Skeletal muscle tissue (tissue), 4 donors: ENCODE measurements around the gene TENM4. TPM values are rescaled to one million over a fixed set of nuclear protein-coding genes. Genes with fewer than 3 reads are reported as not detected.
A peak's percentile ranks its signal among the peaks of the same experiment; 100 is the strongest.

ENCODE experiments used
- H3K27ac ChIP-seq: one replicate; pipeline ENCODE4 v1.7.0; 2013; ENCODE audit warnings: mild to moderate bottlenecking, low read depth, low read length, inconsistent platforms
- H3K27me3 ChIP-seq, 3 donors: one replicate each; pipeline ENCODE4 v1.7.0; 2013; ENCODE audit warnings: low read length in 3 of 3; ENCODE audit not compliant: control insufficient read depth in 3 of 3, insufficient read depth in 3 of 3
- H3K36me3 ChIP-seq, 3 donors: one replicate each; pipeline ENCODE4 v1.7.0; 2013; ENCODE audit warnings: low read length in 3 of 3; ENCODE audit not compliant: control insufficient read depth in 3 of 3, insufficient read depth in 3 of 3
- H3K4me1 ChIP-seq, 3 donors: one replicate each; pipeline ENCODE4 v1.7.0; 2013; ENCODE audit warnings: low read length in 3 of 3, mild to moderate bottlenecking in 3 of 3; ENCODE audit not compliant: control insufficient read depth in 3 of 3, insufficient read depth in 3 of 3
- H3K4me3 ChIP-seq, 3 donors: one replicate each; pipeline ENCODE4 v1.7.0; 2013; ENCODE audit warnings: low read length in 3 of 3
- H3K9ac ChIP-seq, 3 donors: one replicate each; pipeline ENCODE4 v1.7.0; 2013; ENCODE audit warnings: low read length in 3 of 3, mild to moderate bottlenecking in 3 of 3, moderate library complexity in 2 of 3, low read depth in 1 of 3
- H3K9me3 ChIP-seq, 3 donors: one replicate each; pipeline ENCODE4 v1.7.0; 2013; ENCODE audit warnings: low read length in 3 of 3; ENCODE audit not compliant: control insufficient read depth in 3 of 3
- total RNA-seq: library from RNA; depleted of rRNA; stranded (reverse); fragments of >200 nt; gene quantifications from one replicate; pipeline ENCODE4 v1.2.3, GENCODE V29; 2014
- donor health status: Osteomylitis.

The TENM4 gene
- total RNA-seq, 1 donor from 2014 or later = 18.3 TPM

- no peaks in the 10 kb centered on the region for H3K36me3 ChIP-seq
- no peaks in the 10 kb centered on the region for H3K9me3 ChIP-seq
- H3K27ac ChIP-seq = no peak overlapping the region
- H3K4me3 ChIP-seq = no peak overlapping the region
- peaks cover 0 to 3% (median 3%) of the 10 kb centered on the region in 3 donors for H3K4me1 ChIP-seq
- no peak overlapping the region for H3K9ac ChIP-seq
- H3K27me3 ChIP-seq = peaks cover 0 to 5% (median 0%) of the 10 kb centered on the region in 3 donors
These were observed 57.0 kb downstream of the TENM4 start for GRCh38 chr11:79383874-79384273.

- no peak overlapping the region for H3K27ac ChIP-seq
- peaks cover 0 to 5% (median 0%) of the 10 kb centered on the region in 3 donors for H3K27me3 ChIP-seq
These were observed 58.4 kb downstream of the TENM4 start for GRCh38 chr11:79382301-79383050.

DNA sequence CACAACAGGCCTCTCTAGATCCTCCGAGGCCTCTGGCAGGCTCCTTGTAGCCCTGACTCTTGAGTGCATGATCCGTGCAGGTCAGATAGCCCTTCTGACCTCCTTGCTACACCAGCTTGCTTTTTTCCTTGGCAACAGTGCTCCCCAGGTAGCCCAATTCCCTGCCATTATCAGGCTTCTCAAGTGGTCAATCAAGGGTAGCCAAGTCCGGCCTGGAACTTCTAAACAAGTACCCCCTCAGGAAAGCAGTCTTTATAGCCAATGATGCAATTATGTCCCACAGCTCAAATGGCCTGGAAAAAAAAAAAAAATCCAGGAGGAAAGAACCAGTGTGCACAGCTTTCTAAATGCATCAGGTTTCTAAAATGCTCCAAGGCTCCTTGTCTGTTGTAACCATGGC lies 59.8 kb downstream of the TENM4 start:
- Histone ChIP-seq H3K27ac (no peak overlapping the region), H3K4me1 (peaks cover 0 to 3% (median 3%) of the 10 kb centered on the region in 3 donors), H3K9ac (no peak overlapping the region), H3K36me3 (no peaks in the 10 kb centered on the region), H3K9me3 (peaks cover 0 to 4% (median 0%) of the 10 kb centered on the region in 3 donors), H3K27me3 (peaks cover 0 to 8% (median 2%) of the 10 kb centered on the region in 3 donors), H3K4me3 (no peak overlapping the region)

More at GRCh38 chr11:79382301-79383050, 58.4 kb downstream of the TENM4 start:
- no peaks in the 10 kb centered on the region for H3K36me3 ChIP-seq
- H3K9ac ChIP-seq = no peak overlapping the region
- peaks cover 0 to 3% (median 3%) of the 10 kb centered on the region in 3 donors for H3K4me1 ChIP-seq
- H3K4me3 ChIP-seq = no peak overlapping the region
- no peaks in the 10 kb centered on the region for H3K9me3 ChIP-seq

- Histone ChIP-seq H3K27ac (no peak overlapping the region), H3K9ac (no peak overlapping the region), H3K4me1 (no peaks in the 10 kb centered on the region), H3K9me3 (peaks cover 0 to 4% (median 0%) of the 10 kb centered on the region in 3 donors), H3K27me3 (peaks cover 0 to 5% (median 4%) of the 10 kb centered on the region in 3 donors), H3K4me3 (no peak overlapping the region), H3K36me3 (no peaks in the 10 kb centered on the region)
These were observed 63.4 kb downstream of the TENM4 start for GRCh38 chr11:79377406-79377805.

GRCh38 chr11:79375818-79376550 lies 64.8 kb downstream of the TENM4 start:
- no peak overlapping the region for H3K9ac ChIP-seq
- peaks cover 0 to 5% (median 4%) of the 10 kb centered on the region in 3 donors for H3K27me3 ChIP-seq
- peaks cover 0 to 4% (median 0%) of the 10 kb centered on the region in 3 donors for H3K9me3 ChIP-seq
- H3K36me3 ChIP-seq = no peaks in the 10 kb centered on the region
- H3K4me3 ChIP-seq = no peak overlapping the region
- no peaks in the 10 kb centered on the region for H3K4me1 ChIP-seq
- no peak overlapping the region for H3K27ac ChIP-seq

DNA sequence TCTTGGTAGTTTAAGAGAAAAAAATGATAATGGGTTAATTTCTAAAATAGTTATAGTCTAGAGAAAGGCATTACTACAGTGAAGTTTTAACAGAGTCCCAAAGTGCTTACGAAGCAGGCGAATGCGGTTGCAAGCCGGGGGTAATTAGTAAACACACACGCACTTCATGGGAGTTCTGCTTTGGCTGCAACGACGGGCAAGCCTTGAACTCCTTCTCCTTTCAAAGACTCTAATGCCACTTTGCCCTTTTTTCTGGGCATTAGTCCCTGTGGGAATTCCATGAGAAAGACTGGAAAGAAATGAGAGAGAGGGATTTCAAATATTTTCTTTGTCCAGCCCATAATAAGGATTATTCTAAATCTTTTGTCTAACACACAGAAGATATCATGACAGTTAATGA lies 66.1 kb downstream of the TENM4 start:
- no peaks in the 10 kb centered on the region for H3K4me1 ChIP-seq
- no peak overlapping the region for H3K27ac ChIP-seq
- no peak overlapping the region for H3K9ac ChIP-seq
- H3K4me3 ChIP-seq = no peak overlapping the region
- H3K36me3 ChIP-seq = no peaks in the 10 kb centered on the region
- H3K27me3 ChIP-seq = peaks cover 0 to 5% (median 4%) of the 10 kb centered on the region in 3 donors
- H3K9me3 ChIP-seq = peaks cover 0 to 4% (median 0%) of the 10 kb centered on the region in 3 donors

DNA sequence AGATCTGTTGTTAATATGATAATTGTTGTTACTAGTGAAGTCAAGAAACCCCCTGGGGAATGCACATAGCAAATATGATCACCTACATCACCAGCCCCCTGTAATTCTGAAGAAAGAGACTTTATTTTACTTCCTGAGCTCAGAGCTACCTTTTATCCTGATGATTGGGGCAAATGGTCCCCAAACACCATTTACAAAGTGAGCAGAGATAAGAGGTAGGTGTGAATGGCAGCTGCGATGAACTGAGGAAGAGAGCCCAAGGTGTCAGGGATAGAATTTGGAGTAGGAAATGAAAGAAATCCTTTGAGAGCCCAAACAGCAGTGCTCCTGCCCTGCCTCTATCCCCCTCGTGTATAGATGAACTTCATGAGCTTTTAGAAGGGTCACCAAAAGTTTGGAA lies 69.1 kb downstream of the TENM4 start:
- H3K27ac ChIP-seq = no peak overlapping the region
- no peak overlapping the region for H3K9ac ChIP-seq
- H3K4me1 ChIP-seq = no peaks in the 10 kb centered on the region
- peaks cover 3 to 5% (median 3%) of the 10 kb centered on the region in 3 donors for H3K27me3 ChIP-seq
- no peaks in the 10 kb centered on the region for H3K36me3 ChIP-seq
- peaks cover 0 to under 1% (median 0%) of the 10 kb centered on the region in 3 donors for H3K9me3 ChIP-seq
- no peak overlapping the region for H3K4me3 ChIP-seq

DNA sequence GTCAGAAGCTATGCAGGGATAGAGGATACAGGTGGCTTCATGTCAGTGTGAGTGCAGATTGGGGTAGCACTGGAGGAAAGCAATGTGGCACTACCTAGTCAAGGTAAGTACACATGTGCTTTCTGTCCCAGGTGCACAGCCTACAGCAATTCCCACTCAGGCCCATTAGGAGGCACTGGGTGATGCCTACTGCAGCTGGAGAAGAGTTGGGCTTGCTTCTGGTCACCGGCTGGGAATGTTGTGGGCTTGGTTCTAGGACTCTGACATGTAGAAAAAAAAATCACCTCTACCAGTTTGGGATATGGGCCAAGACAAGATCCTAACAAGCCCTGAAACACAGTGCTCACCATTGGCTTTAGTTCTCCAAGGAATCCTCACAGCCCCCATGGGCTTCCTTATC lies 69.7 kb downstream of the TENM4 start:
- peaks cover 0 to 4% (median 3%) of the 10 kb centered on the region in 3 donors for H3K27me3 ChIP-seq
- no peaks in the 10 kb centered on the region for H3K9me3 ChIP-seq
- H3K4me3 ChIP-seq = no peak overlapping the region
- H3K36me3 ChIP-seq = no peaks in the 10 kb centered on the region
- H3K4me1 ChIP-seq = no peaks in the 10 kb centered on the region
- no peak overlapping the region for H3K9ac ChIP-seq
- no peak overlapping the region for H3K27ac ChIP-seq

GRCh38 chr11:79369055-79369454 lies 71.8 kb downstream of the TENM4 start:
- H3K27ac ChIP-seq = no peak overlapping the region

GRCh38 chr11:79367844-79368243 lies 73.0 kb downstream of the TENM4 start:
- no peak overlapping the region for H3K4me3 ChIP-seq
- H3K9me3 ChIP-seq = no peaks in the 10 kb centered on the region
- H3K27ac ChIP-seq = no peak overlapping the region
- no peaks in the 10 kb centered on the region for H3K4me1 ChIP-seq
- H3K27me3 ChIP-seq = peaks cover 0 to 3% (median 0%) of the 10 kb centered on the region in 3 donors
- no peak overlapping the region for H3K9ac ChIP-seq
- no peaks in the 10 kb centered on the region for H3K36me3 ChIP-seq

More at GRCh38 chr11:79369055-79369454, 71.8 kb downstream of the TENM4 start:
- no peaks in the 10 kb centered on the region for H3K4me1 ChIP-seq
- peaks cover 0 to 3% (median 0%) of the 10 kb centered on the region in 3 donors for H3K27me3 ChIP-seq
- peak overlapping the region in 1 of 3 donors; percentile 21 for H3K9ac ChIP-seq
- H3K36me3 ChIP-seq = no peaks in the 10 kb centered on the region
- H3K4me3 ChIP-seq = no peak overlapping the region
- H3K9me3 ChIP-seq = no peaks in the 10 kb centered on the region
